MG63 (cell line): ENCODE results near the gene FAIM2. TPM values are rescaled to one million over a fixed set of nuclear protein-coding genes. Genes with fewer than 3 reads are reported as not detected.

ENCODE experiments used
- DNase-seq: peaks from one replicate; pipeline ENCODE4 v3.0.0-alpha.2; 2020
- H3K27me3 ChIP-seq: fragments of 250-450 bp; sonication (Bioruptor Pico); 2 replicates; pipeline ENCODE4 v1.5.1; 2020; ENCODE audit warnings: mild to moderate bottlenecking, moderate library complexity
- H3K36me3 ChIP-seq: fragments of 250-450 bp; sonication (Bioruptor Pico); 2 replicates; pipeline ENCODE4 v1.5.1; 2020; ENCODE audit warnings: mild to moderate bottlenecking, moderate library complexity
- H3K4me3 ChIP-seq: fragments of 250-450 bp; sonication (Bioruptor Pico); 2 replicates; pipeline ENCODE4 v1.5.1; 2020; ENCODE audit warnings: mild to moderate bottlenecking, moderate library complexity
- H3K9me3 ChIP-seq: fragments of 250-450 bp; sonication (Bioruptor Pico); 2 replicates; pipeline ENCODE4 v1.5.1; 2020; ENCODE audit warnings: mild to moderate bottlenecking, moderate library complexity
- total RNA-seq: library from RNA; depleted of rRNA; stranded (reverse); fragments of >200 nt; shearing (Covaris generic); gene quantifications from 2 replicates; pipeline ENCODE4 v1.2.3, GENCODE V29; 2014; ENCODE audit warnings: low replicate concordance

Gene FAIM2
- total RNA-seq, 1 experiment from 2014 or later, result not detected

DNA sequence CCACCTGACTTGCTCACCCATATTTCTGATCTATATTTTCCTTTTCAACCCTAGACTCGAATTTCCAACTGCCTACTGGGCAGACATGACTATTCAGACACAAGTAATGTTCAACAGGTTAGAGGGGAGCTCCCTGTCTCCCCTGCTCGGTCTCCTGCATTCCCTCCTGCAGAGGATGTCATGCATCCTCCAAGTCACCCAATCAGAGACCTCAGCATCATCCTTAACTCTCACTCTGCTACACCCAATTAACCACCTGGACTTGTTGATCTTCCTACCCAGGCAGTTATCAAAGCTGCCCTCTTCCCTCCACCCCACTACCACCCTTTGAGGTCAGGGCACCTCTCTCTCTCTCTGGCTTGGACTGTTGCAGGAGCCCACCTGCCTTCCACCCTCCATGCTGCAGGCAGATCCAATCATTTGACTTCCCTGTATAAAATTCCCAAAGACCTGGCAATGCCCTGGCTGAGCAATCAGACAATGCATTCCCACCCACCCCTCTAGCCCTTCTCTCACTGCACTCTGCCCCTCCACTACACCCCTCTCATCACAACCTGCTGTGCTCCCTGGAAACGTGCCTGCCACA, 10.9 kb downstream of the FAIM2 start:
- H3K4me3 ChIP-seq, result no peak overlapping the region
- no peaks in the 10 kb centered on the region for H3K27me3 ChIP-seq
- H3K36me3 ChIP-seq, result no peaks in the 10 kb centered on the region
- DNase-seq, result no peak
- no peaks in the 10 kb centered on the region for H3K9me3 ChIP-seq

DNA sequence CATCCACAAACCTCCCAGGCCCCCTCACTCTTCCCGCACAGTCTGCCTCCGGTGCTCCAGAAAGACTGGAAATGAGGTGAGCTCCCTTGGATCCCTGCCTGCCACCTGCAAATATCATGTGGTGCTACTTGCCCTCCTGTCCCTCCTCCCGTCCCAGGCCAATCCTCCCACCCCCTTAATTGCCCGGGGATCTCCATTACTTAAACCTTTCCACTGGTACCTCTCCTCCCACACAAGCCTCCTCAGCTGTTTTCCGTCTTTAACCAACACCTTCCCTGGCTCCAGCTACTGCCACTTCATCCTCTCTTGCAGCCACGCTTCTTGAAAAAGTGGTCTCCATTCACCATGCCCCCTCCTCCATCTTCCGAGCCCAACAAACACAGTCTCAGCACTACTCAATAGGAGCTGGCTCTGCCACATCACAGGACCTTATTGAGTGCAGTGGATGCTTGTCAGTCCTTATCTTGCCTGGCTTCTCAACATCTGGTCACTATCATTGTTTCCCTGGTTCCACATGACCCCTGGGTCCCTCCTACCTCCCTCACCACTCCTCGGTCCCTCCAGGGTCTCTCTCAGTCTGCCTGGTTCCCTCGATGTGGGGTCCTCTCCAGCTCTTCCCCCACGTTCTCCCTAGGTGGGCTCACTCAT, 11.5 kb downstream of the FAIM2 start:
- Histone ChIP-seq H3K36me3 (no peaks in the 10 kb centered on the region), H3K4me3 (no peak overlapping the region), H3K27me3 (no peaks in the 10 kb centered on the region), H3K9me3 (no peaks in the 10 kb centered on the region)
- DNase-seq, result no peak

- Histone ChIP-seq H3K27me3 (no peaks in the 10 kb centered on the region), H3K36me3 (no peaks in the 10 kb centered on the region), H3K4me3 (no peak overlapping the region), H3K9me3 (no peaks in the 10 kb centered on the region)
- no peak for DNase-seq
These were observed 12.2 kb downstream of the FAIM2 start for GRCh38 chr12:49891476-49891875.

DNA sequence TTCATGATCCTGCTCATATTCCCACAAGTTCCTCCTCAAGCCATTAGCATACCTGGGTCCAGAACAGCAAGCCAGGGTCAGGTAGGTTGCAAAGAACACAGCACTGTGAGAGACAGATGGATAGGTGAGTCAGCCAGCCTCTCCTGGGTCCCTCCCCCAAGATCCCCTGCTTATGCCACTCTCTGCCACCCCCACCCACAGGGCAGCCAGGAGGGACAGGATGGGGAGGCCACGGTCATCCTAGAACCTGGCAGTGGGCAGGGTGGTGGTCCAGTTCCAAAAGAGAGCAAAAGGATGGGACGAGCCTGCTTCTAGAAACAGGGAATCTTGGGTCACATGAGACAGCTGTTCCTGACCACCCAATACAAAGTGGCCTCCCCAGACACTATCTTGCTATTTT, 12.7 kb downstream of the FAIM2 start:
- Histone ChIP-seq H3K4me3 (no peak overlapping the region), H3K36me3 (no peaks in the 10 kb centered on the region), H3K27me3 (no peaks in the 10 kb centered on the region; the same call in 1 of the 2 replicates), H3K9me3 (no peaks in the 10 kb centered on the region)
- DNase-seq, result no peak

DNA sequence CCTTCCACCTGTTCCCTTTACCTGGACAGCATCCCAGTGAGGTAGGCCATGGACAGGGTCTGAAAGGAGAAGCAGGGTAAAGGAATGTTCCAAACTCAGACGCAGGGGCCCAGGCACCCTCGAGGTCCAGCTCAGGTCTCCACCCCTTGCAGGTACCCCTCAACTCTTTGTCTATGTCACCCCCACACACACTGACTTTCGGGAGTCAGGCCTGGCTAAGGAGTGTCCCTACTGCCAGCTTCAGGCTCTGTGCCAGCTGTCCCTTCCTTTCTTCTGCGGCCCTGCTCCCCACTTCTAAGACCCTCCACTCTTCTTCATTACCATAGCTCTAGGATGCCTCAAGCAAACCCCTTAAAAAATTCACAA, 13.6 kb downstream of the FAIM2 start:
- H3K9me3 ChIP-seq, result no peaks in the 10 kb centered on the region
- peaks cover 8% of the 10 kb centered on the region for H3K27me3 ChIP-seq
- no peak for DNase-seq
- H3K4me3 ChIP-seq, result no peak overlapping the region
- H3K36me3 ChIP-seq, result no peaks in the 10 kb centered on the region

DNA sequence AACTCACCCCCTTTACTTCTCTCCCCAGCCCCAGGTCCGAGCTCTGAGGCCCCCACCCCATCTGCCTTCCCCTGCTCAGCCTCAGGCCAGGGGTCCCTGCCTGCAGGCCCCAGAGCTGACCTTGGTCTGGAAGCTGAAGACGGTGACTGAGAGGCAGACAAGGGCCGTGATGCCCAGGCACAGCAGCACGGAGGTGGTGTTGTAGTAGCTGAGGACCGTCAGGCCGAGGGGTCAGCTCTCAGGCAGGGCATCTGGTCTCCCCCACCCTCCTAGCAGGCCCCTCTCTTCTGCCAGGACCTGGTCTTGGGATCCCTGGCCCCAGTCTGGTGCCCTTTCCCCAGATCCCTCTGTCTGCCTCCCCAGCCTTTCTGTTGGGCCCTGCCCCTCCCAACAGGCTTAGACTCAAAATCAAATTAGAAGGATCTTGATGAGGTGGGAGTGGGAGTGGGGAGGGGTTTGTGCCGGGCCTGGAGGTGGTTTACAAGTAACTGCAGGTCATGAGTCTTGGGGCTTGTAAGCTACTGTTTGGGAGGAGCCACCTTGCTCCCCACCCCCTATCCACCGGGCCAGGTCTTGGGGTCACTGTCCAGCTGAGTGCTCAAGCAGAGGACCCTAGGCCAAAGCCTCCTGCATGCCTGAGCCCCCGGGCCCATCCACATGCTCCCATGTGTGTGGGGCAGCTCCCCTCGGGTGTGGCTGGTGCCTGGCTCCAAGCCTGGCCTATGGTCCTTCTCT, 14.2 kb downstream of the FAIM2 start:
- no peak overlapping the region for H3K4me3 ChIP-seq
- peaks cover 8% of the 10 kb centered on the region for H3K27me3 ChIP-seq
- H3K36me3 ChIP-seq, result no peaks in the 10 kb centered on the region
- no peak for DNase-seq
- H3K9me3 ChIP-seq, result no peaks in the 10 kb centered on the region

- H3K9me3 ChIP-seq, result no peaks in the 10 kb centered on the region
- DNase-seq, result no peak
- H3K4me3 ChIP-seq, result no peak overlapping the region
- H3K36me3 ChIP-seq, result no peaks in the 10 kb centered on the region
- peaks cover 8% of the 10 kb centered on the region for H3K27me3 ChIP-seq
These were observed 15.1 kb downstream of the FAIM2 start for GRCh38 chr12:49888461-49889151.

GRCh38 chr12:49887536-49888401, 15.9 kb downstream of the FAIM2 start:
- Histone ChIP-seq H3K27me3 (peaks cover 8% of the 10 kb centered on the region), H3K9me3 (no peaks in the 10 kb centered on the region), H3K36me3 (no peaks in the 10 kb centered on the region), H3K4me3 (no peak overlapping the region)
- no peak for DNase-seq

DNA sequence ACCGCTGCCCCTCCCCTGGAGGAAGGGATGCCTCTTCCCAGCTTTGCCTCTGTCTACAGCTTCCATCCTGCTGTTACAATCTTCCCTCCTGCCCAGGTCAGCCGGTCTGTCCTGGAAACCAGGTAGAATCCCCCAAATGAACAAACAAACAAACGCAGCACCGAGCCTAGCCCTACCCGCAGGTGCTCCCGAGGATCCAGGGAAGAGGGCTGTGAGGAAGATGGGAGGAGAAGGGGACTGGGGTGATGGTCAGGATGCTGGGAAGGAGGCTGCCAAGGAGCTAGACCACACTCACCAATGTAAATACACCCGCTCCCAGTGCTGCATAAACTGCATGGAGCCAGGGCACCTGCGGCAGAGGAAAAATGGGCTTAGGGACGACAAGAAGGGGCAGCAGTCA, 16.6 kb downstream of the FAIM2 start:
- DNase-seq, result no peak
- Histone ChIP-seq H3K36me3 (no peaks in the 10 kb centered on the region), H3K4me3 (no peak overlapping the region), H3K27me3 (peaks cover 8% of the 10 kb centered on the region), H3K9me3 (no peaks in the 10 kb centered on the region)

DNA sequence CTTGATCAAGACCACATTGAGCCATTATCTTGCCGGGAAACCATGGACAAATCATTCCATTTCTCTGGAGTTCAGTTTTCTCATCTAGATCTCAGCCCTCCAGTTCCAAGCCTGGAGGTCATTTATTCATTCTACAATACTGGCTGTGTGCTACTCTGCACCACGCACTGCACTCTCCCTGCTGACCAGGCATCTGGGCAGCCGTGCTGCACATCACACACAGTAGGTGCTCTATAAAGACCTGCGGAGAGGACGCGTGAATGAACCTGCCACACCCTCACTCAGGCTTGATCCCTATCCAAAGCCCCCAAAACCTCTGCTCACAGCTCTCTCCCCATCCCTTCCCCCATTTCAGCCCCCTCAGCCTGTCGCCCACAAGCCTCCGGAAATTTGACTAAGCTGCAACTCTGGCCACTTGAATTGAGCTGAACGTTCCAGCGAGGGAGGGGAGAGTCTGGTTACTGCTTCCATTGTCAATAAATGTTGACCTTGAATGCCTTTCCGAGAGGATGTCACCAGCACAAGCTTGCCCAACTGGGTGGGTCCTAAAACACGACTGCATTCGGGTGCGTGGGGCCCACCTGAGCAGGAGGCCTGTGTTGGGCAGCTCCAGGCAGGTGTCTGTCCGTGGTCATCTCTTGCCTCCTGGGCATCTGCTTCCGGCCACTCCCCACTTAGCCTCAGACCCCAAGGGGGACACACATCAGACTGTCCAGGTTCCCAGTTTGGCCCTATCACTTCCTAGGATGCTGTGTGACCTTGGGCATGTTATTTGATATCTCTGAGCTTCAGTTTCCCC, 17.8 kb downstream of the FAIM2 start:
- Histone ChIP-seq H3K9me3 (no peaks in the 10 kb centered on the region), H3K27me3 (peaks cover 8% of the 10 kb centered on the region), H3K36me3 (no peaks in the 10 kb centered on the region), H3K4me3 (no peak overlapping the region)
- no peak for DNase-seq

DNA sequence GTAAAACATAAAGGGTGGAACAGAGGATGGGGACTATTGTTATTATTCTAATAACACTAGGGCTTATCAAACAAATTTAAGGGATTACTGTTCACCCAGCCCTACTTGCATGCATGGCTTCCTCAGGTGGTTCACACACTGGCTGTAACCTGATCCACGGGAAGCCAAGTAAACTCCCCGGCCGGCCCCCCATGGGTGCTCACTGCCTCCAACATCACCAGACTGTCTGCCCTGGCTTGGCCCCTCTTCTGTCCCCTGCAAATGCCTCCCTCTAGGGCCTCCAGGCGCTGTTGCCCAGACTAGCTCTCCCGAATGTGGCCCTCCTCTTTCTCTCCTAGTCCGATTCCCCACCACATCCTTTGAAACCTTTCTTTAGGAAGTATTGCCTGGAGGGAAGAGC, 18.6 kb downstream of the FAIM2 start:
- Histone ChIP-seq H3K36me3 (no peaks in the 10 kb centered on the region), H3K27me3 (peaks cover 8% of the 10 kb centered on the region), H3K4me3 (no peak overlapping the region), H3K9me3 (no peaks in the 10 kb centered on the region)
- DNase-seq, result no peak

- Histone ChIP-seq H3K27me3 (peaks cover 8% of the 10 kb centered on the region), H3K9me3 (no peaks in the 10 kb centered on the region), H3K4me3 (no peak overlapping the region), H3K36me3 (no peaks in the 10 kb centered on the region)
- no peak for DNase-seq
These were observed 20.7 kb downstream of the FAIM2 start for GRCh38 chr12:49882851-49883464.

GRCh38 chr12:49882248-49882850, 21.4 kb downstream of the FAIM2 start:
- no peak for DNase-seq
- Histone ChIP-seq H3K27me3 (peaks cover 8% of the 10 kb centered on the region), H3K36me3 (no peaks in the 10 kb centered on the region), H3K9me3 (no peaks in the 10 kb centered on the region), H3K4me3 (no peak overlapping the region)

DNA sequence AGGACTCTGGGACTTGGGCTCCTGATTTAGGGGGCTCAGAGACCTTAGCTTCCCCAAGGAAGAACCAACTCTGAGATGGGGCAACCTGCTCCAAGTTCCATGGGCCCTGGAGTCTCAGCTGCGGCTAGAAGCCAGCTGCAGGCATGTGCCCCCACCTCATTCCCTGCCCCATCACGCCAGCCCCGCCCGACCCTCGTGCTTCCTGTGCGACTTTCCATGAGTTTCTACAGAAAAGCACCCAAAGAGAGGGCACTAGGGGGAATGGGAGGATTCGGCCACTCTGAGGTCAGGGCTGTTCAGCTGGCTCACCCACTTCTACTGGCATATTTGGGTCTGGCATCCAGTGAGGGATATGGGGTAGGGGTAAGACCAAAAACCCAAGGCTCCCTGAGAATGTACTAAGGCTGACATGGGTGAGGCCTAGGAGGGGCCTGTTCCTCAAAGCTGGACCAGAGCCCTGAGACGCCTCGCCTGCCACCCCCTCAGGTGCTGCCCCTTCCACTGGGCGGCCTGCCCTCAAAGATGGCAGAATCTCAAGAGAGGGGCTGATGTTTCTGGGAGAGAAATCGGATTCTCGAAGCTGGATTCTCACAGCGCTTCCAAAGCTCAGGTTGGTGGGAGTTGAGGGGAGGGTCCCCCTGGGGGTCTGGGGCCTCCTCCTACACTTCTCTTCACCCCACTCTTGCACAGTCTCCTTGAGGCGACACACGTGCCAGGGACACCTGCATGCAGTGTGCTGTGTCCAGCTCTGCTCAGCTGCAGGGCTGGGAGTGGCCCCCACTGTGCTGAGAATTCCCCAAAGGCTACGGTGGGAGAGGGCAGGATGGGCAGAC, 22.1 kb downstream of the FAIM2 start:
- no peak for DNase-seq
- Histone ChIP-seq H3K27me3 (peaks cover 8% of the 10 kb centered on the region), H3K36me3 (no peaks in the 10 kb centered on the region), H3K9me3 (no peaks in the 10 kb centered on the region), H3K4me3 (no peak overlapping the region)
